Activated CD4-positive, CD25-positive, alpha-beta regulatory T cell treated with anti-CD3 and anti-CD28 coated beads, Interleukin-2, amount 50 U/mL, for 16 hours (primary cell): ENCODE data around the gene ADGRV1.
"Not testable (repeated sequence)": the region's sequence is repeated elsewhere in the genome, so short reads cannot be mapped to it uniquely, and the experiment has no call there.

Experiments used
- DNase-seq: peaks from one replicate; pipeline ENCODE4 v3.0.0-alpha.2; 2020; ENCODE audit warnings: low read depth, low spot score

ADGRV1 gene

DNA sequence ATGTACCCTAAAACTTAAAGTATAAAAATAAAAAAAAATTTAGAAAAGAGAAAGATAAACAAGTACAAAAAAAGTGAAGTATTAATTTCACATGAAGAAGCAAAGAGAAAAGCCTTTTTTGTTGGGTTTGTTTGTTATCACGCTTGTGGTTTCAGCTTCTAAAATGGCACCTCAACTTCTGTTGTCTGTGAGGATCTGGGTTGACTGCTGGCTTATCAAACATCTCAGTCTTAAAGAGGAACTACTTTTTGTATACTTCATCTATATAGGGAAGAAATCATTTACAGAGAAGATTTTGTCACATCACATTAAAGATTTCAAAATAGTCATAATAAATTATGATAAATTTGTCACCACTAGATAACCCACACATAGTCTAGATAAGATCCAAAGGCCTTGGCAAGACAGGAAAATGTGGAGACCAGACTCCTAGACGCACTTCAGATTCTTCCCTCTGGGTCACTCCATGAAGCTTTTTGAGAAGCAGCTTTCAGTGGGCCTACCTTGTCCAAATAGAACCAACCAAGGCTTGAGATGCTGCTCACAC is 8.8 kb upstream of the ADGRV1 start:
- no peak for DNase-seq

DNA sequence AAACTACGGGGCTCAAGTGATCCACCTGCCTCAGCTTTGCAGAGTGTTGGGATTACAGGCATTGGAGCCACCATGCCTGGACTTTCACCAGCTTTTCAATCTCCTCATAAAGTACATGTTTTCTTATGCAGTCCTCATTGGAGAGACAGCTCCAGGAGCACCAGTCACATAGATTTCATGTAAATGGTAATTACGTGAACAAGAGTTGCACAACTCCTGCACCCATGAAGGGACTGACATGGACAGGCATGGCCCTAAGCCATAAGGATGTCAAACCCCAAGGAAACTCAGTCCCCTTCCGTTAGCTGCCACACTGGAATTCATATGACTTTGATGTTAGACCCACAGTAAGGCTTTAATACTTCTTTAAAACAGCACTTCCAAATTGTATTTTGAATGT is 7.6 kb upstream of the ADGRV1 start:
- no peak for DNase-seq

DNA sequence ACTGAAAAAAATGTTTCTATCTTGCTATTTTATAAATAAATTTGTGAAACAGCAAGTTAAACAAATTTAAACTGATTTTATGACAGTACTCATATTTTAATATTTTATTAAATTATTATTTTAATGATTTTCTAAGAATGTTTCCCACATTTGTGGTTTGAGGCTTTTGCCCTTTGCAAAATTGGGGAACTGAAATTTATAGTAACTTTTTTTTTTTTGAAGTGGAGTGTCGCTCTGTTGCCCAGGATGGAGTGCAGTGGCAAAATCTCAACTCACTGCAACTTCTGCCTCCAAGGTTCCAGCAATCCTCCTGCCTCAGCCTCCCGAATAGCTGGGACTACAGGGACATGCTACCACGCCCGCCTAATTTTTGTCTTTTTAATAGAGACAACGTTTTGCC is 7.2 kb upstream of the ADGRV1 start:
- DNase-seq = no peak

DNA sequence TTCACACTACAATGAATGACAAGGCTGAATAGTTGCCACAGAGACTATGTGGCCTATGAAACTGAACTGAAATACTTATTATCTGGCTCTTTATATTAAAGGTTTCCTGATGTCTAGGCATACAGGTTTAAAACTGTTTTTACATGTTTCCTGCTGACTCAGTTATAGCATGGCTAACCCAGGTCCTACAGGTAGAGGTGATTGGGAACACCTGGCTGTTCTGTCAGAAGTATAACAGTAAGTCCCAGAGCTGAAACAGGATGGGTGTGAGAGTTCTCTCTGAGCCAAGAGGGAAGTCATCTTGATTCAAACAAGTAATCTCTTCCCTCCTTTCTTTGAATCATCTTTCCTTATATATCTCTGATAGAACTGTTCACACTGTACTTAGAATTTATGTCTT is 4.9 kb upstream of the ADGRV1 start:
- no peak for DNase-seq

DNA sequence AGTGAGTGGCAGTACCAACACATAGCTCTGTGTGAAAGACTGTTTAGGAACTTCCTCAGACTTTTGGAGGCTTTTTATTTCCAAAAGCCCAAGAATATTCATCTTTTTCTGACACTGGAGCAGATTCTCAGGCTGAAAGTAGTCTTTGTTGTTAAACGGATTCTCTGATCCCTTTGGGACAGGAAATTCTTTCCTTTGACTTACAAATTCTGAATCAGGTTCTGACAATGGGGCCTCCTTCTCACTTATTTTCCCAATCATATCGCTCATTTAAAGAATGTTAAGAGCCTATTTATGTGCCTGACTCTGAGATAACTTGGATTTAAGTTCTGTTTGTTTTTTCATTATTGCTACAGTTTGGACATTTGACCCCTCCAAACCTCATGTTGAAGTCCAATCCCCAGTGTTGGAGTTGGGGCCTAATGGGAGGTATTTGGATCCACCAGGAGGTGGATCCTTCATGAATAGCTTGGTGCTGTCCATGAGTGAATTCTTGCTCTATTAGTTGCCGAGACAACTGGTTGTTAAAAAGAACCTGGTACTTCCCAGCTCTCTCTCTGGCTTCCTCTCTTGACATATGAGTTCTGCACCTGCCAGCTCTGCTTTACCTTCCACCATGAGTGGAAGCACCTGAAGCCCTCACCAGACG is 4.1 kb upstream of the ADGRV1 start:
- no peak for DNase-seq

DNA sequence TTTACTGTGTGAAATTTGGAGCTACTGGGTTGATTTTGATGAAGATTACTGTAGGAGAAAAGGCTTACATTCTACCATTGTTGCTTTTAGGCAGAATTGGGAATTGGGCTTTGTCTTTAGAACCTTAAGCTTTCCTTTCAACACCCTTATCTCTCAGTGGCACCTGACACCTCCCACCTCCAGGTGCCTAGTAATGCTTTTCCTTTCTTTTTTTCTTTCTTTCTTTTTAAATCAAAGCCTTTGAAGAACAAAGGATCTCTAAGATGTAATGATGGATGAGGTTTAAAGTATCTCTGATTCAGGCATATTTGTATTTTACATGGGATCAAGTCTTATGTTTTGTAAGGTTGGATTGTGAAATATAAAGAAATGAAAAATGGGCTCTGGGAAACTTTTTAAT is 2.9 kb upstream of the ADGRV1 start:
- no peak for DNase-seq

DNA sequence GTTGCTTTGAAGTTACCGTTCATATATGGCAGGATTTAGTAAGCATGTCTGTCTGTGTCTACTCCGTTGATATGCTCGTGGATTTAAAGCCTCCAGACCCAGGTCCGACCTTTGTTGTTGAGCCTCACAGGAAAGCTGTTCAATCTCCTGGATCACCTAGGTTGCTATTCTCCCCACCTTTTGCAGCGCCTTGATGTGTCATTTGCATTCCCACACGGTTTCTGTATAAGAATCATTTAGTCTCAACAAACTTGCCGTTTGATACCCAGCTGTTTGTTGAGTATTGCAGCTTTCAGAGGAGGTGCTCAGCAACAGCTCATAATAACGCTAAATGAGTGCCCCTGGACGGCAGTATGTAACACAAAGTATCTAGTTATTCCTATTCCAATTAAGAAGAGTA is 1.2 kb upstream of the ADGRV1 start:
- DNase-seq = no peak

DNA sequence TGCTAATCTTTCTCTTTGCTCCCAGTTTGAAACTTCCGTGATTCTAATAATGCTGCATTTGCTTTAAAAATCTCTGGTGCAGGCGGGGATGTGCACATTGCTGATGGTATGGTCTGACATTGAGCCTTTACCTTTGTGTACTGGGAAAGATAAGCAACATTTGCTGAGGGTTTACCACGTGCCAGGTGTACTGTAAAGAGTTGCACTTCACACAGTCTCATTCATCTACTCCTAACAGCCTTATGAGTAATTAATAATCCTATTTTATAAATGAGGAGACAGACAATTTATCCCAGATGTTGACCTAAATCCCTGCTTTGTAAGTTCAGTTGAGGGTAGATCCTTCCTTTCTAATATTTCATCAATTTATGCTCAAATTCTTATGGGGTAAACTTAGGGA is 726 bp upstream of the ADGRV1 start:
- no peak for DNase-seq

DNA sequence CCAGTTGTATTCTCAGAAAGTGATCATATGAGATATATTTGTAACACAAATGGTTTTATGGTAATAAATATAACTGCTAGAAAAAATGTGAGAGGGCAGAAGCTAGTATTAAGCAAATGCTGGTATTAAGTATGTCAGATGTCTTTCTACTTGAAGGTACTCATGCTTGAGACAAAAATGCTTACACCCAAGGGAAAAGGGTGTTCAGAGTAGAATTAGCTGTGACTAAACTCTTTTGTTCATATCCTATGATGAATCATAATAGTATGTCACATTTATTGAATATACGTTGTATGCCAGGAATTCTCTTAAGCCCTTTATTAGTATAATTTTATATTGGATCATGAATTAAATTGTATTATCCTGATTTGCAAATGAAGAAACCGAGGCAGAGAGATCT is 2.2 kb downstream of the ADGRV1 start:
- no peak for DNase-seq

DNA sequence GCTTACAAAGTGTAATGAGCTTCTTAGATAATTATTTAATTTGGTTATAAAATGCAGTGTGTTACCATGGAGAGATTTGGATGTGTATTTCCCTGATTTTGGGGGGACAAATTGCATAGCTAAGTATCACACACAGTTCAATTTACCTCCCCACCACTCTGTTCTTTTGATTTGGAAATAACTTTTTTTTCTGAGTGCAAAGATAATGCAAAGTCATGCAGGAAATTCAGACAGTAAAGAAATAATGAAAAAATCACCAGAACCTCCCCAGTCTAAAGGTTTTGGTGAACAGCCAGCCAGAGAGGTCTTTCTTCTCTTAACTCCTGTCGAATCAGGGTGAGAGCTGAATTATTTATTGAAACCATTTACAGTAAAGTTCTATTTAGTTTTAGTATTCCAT is 3.2 kb downstream of the ADGRV1 start:
- DNase-seq = no peak

DNA sequence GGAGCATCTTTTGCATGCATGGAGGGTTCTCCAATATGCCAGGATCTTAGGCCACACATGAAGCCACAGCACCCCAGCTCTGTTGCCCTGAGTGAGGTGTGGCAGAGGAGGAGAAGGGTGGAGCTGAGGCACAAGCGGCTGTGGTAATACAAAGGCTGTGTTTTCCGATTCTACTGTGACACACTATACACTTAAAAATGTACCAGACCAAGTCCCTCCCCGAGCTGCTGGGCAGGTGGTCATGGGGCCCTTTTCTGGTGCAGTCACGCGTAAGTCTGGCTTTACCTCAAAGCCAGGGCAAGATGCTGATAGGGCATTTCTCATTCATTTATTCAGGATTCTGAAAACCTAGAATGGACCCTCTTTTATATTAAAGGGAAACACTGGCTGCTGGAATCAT is 3.7 kb downstream of the ADGRV1 start:
- DNase-seq = no peak

DNA sequence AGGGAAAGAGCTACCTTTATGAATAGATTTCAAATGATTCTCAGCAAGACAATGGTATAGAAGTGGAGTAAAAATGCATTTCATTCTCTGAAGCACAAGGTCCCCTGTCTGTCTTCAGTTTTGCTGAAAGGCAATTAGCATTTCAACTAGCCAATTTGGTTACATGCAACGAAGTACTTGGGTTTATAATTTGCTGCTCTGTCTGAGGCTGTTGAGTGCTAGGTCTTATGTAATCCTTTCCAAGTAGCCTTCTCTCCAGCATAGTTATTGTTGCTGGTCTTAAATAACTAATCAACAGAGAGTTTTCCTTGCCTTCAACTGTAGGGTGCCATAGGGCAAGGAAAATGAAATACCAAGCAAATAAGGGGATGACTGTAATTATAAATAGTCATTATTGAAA is 4.5 kb downstream of the ADGRV1 start:
- no peak for DNase-seq

DNA sequence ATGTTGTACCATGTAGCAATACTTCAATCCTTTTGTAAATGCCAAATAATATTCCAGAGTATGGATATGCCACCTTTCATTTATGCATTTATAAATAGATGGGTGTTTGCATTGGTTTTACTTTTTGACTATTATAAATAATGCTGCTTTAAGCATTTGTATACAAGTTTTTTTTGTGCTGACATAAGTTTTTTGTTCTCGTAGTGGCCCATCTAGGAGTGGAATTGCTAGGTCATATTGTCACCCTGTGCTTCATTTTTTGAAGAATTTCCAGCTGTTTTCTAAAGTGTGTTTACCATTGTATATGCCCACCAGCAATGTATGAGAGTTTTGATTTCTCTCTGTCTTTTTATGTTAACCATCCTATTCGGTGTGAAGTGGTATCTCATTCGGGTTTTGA is 6.9 kb downstream of the ADGRV1 start:
- no peak for DNase-seq

DNA sequence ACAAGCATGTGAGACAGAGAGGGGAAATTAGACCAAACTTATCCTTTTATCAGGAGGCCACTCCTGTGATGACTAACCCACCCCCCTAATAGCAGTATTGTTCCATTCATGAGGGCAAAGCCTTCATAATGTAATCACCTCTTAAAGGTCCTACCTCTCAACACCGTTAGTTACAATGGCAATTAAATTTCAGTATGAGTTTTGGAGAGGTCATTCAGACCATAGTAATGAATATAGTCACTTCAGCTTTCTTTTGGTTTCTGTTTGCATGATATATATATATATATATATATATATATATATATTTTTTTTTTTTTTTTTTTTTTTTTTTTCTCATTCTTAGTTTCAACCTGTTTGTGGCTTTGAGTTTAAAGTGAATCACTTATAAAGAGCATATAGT is 10.5 kb downstream of the ADGRV1 start:
- no peak for DNase-seq

DNA sequence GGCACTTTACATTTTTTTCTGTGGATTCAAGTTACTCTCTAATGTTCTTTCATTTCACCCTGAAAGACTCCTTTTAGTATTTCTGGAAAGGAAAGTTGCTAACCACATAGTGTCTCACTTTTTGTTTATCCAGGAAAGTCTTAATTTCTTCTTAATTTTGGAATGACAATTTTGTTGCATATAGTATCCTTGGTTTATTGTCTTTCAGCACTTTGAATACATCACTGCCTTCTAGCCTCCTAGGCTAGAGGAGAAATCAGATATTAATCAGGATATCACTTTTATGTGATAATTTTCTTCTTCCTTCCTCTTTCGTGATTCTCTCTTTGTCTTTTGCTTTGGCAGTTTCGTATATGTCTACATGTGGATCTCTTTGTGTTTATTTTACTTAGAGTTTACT is 11.4 kb downstream of the ADGRV1 start:
- DNase-seq = no peak

DNA sequence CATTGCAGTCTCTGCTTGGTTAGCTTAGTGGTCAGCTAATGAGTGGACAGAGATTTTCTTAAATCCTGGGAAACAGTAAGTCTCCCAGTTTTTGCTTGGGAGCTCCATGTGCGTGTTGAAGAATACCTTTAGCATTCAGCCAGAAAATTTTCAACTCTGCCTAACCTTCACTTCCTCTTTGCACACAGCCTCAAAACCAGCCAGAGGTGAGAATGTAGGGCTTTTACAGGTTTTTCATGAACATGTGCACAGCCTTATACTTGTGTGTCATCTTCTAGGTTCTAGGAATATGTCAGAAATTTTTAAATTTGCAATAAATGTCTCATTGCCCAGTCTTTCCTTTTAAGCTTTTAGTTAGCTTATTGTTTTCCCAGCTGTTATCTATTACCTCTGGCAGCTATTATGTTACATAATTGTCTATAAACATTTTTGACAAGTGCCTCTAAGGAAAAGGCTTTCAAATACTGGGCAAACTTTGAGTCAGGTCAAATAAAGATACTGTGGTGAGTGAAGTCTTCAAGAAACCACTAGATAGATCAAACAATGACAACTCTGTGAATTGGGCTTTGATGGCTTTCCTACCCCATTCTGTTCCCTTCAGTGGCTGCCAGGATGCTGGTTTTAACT is 12.7 kb downstream of the ADGRV1 start:
- DNase-seq = no peak

DNA sequence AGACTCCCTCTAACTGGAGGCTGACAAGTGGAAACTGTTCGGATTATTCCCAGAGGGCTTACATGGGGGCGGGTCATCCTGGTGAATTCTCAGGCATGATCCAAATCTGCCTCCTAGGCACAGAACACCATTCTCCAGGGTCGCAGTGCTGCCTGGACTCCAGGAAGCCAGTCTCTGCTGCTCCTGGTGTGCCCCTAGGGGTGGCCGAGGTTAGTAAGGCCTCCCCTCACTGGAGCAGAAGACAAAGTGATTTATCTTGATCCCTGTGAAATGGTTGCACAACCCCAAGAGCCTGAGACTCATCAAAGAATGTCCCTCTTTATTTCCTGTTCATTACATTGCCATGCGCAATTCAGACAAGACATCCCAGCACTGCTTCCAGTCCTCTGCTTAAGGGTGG is 17.1 kb downstream of the ADGRV1 start:
- no peak for DNase-seq

DNA sequence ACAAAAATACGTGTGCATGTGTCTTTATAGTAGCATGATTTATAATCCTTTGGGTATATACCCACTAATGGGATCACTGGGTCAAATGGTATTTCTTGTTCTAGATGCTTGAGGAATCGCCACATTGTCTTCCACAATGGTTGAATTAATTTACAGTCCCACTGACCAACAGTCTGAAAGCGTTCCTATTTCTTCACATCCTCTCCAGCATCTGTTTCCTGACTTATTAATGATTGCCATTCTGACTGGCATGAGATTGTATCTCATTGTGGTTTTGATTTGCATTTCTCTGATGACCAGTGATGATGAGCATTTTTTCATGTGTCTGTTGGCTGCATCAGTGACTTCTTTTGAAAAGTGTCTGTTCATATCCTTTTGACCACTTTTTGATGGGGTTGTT is 18.0 kb downstream of the ADGRV1 start:
- DNase-seq = not testable (repeated sequence)

DNA sequence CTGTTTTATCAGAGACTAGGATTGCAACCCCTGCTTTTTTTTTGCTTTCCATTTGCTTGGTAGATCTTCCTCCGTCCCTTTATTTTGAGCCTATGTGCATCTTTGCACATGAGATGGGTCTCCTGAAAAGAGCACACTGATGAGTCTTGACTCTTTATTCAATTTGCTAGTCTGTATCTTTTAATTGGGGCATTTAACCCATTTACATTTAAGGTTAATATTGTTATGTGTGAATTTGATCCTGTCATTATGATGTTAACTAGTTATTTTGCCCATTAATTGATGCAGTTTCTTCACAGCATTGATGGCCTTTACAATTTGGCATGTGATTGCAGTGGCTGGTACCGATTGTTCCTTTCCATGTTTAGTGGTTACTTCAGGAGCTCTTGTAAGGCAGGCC is 21.3 kb downstream of the ADGRV1 start:
- DNase-seq = not testable (repeated sequence)

DNA sequence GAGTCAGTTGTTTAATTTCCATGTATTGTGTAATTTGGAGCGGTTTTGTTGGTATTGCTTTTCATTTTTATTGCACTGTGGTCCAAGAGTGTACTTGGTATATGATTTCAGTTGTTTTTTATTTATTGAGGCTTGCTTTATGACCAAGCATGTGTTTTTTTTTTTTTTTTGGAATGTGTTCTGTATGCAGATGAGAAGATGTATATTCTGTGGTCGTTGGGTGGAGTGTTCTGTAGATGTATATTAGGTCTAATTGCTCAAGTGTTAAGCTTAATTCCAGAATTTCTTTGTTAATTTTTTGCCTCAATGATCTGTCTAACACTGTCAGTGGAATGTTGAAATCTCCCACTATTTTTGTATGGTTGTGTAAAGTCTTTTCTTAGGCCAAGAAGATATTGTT is 23.4 kb downstream of the ADGRV1 start:
- DNase-seq = no peak

DNA sequence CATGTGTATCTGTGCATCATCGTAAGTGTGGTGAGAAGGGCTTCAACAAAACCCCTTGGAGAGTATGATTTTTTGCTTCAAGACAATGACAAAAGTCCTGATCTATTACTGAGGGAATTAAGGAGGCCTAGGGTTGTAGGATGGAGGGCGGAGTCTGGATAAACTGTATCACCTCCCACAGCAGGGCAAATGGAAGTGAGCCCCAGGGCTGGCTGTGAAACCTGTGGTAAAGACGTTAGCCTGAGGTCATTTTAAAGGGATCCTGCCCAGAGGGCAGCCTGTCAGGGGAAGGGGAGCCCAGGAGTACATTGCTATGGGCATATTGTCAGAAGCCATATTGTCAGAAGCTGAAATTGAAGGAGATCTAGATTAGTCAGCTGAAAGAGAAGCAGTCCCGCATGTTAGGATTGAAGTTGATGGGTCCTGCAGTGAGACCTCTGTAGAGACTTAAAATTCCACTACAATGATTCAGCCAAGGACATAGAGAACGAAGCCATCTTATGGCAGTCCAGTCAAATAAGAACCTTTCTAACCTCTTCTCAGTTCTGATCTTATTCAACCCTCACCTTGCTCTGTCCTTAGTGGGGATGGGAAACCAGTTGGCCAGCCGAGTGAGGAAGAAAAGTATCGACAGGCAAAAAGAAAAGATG is 26.9 kb downstream of the ADGRV1 start:
- no peak for DNase-seq

DNA sequence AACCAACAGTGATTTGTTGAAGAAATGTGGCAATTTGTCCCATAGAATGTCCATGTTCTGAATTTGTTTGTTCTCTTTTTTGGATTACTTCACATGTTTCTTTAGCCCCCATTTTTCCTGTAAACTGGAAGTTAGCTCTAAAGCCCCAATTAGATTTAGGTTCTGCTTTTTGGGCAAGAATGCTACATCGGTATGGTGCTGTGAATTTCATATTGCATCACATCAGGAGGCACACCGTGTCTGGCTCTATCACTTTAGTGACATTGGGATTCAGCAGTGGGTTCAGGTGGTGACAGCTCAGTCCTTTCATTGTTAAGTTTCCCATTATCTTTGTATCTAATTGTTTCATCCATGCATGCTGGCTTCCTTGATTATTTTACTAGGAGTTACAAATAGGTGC is 27.9 kb downstream of the ADGRV1 start:
- no peak for DNase-seq

DNA sequence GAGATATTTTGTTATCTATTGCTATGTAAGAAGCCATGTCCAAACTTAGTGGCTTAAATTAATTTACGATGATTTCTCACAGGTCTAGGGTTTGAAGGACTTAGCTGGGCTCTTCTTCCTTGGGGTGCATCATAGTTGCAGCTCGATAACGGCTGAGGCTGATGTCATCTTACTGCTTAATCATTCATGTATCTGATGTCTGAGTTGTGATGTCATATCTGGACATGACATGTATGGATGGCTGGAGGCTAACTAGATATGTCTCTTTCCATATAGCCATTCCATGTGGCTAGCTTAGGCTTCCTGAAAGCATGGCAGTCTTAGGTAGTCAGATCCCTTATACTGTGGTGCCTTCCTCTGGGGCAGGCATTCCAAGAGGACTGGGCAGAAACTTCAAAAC is 31.6 kb downstream of the ADGRV1 start:
- DNase-seq = no peak
